ENCODE data around the gene CNTN1.
A peak's percentile ranks its signal among the peaks of the same experiment; 100 is the strongest.

CNTN1 gene

GRCh38 chr12:40957417-40957816, 265.2 kb downstream of the CNTN1 start:
- DNase-seq (ENCODE audit: low spot score) (no peak), FAIRE-seq (no peak)

GRCh38 chr12:40959041-40959440, 266.8 kb downstream of the CNTN1 start:
- no peak for DNase-seq (ENCODE audit: low spot score)
- FAIRE-seq, result no peak

- FAIRE-seq (no peak), DNase-seq (ENCODE audit: low spot score) (no peak)
Observed at GRCh38 chr12:40963751-40964150, 271.5 kb downstream of the CNTN1 start.

- FAIRE-seq (no peak), DNase-seq (ENCODE audit: low spot score) (no peak)
Observed at GRCh38 chr12:40969796-40970195, 277.6 kb downstream of the CNTN1 start.

GRCh38 chr12:40970320-40970907, 278.2 kb downstream of the CNTN1 start:
- FAIRE-seq (no peak), DNase-seq (ENCODE audit: low spot score) (no peak)

GRCh38 chr12:40971911-40972310, 279.7 kb downstream of the CNTN1 start:
- DNase-seq (ENCODE audit: low spot score), result no peak
- no peak for FAIRE-seq

- FAIRE-seq, result no peak
Observed at GRCh38 chr12:40976546-40976945, 284.3 kb downstream of the CNTN1 start.

GRCh38 chr12:40980427-40980961, 288.3 kb downstream of the CNTN1 start:
- FAIRE-seq (no peak), DNase-seq (ENCODE audit: low spot score) (peak; percentile 54)

More at GRCh38 chr12:40976546-40976945, 284.3 kb downstream of the CNTN1 start:
- DNase-seq (ENCODE audit: low spot score), result no peak

GRCh38 chr12:40986001-40986400, 293.8 kb downstream of the CNTN1 start:
- FAIRE-seq (no peak), DNase-seq (ENCODE audit: low spot score) (no peak)

- DNase-seq (ENCODE audit: low spot score), result no peak
- no peak for FAIRE-seq
Observed at GRCh38 chr12:40988355-40988754, 296.1 kb downstream of the CNTN1 start.

- no peak for DNase-seq (ENCODE audit: low spot score)
- FAIRE-seq, result no peak
Observed at GRCh38 chr12:40988824-40989223, 296.6 kb downstream of the CNTN1 start.

GRCh38 chr12:40989785-40990184, 297.5 kb downstream of the CNTN1 start:
- FAIRE-seq (no peak), DNase-seq (ENCODE audit: low spot score) (no peak)

GRCh38 chr12:40992158-40992557, 299.9 kb downstream of the CNTN1 start:
- FAIRE-seq, result no peak

GRCh38 chr12:40992674-40993073, 300.4 kb downstream of the CNTN1 start:
- DNase-seq (ENCODE audit: low spot score), result no peak
- FAIRE-seq, result no peak

More at GRCh38 chr12:40992158-40992557, 299.9 kb downstream of the CNTN1 start:
- DNase-seq (ENCODE audit: low spot score), result no peak

- no peak for DNase-seq (ENCODE audit: low spot score)
- no peak for FAIRE-seq
Observed at GRCh38 chr12:40993158-40993557, 300.9 kb downstream of the CNTN1 start.

- FAIRE-seq (no peak), DNase-seq (ENCODE audit: low spot score) (no peak)
Observed at GRCh38 chr12:40996091-40996490, 303.9 kb downstream of the CNTN1 start.

GRCh38 chr12:40999210-40999609, 307.0 kb downstream of the CNTN1 start:
- no peak for FAIRE-seq
- DNase-seq (ENCODE audit: low spot score), result no peak

- DNase-seq (ENCODE audit: low spot score), result no peak
- no peak for FAIRE-seq
Observed at GRCh38 chr12:41008472-41008871, 316.2 kb downstream of the CNTN1 start.

GRCh38 chr12:41011939-41012338, 319.7 kb downstream of the CNTN1 start:
- DNase-seq (ENCODE audit: low spot score) (no peak), FAIRE-seq (no peak)

GRCh38 chr12:41013881-41014642, 321.8 kb downstream of the CNTN1 start:
- DNase-seq (ENCODE audit: low spot score) (no peak), FAIRE-seq (no peak)

GRCh38 chr12:41014643-41015020, 322.4 kb downstream of the CNTN1 start:
- DNase-seq (ENCODE audit: low spot score) (peak; percentile 42), FAIRE-seq (no peak)

GRCh38 chr12:41018010-41018409, 325.8 kb downstream of the CNTN1 start:
- no peak for DNase-seq (ENCODE audit: low spot score)
- no peak for FAIRE-seq

- no peak for FAIRE-seq
Observed at GRCh38 chr12:41019461-41019860, 327.2 kb downstream of the CNTN1 start.

More at GRCh38 chr12:41019461-41019860, 327.2 kb downstream of the CNTN1 start:
- DNase-seq (ENCODE audit: low spot score), result no peak
